Heart right ventricle (tissue), 16 donors: ENCODE data around the gene ARRDC1. TPM values are rescaled to one million over a fixed set of nuclear protein-coding genes. Genes with fewer than 3 reads are reported as not detected.
"Not testable (repeated sequence)": the region's sequence is repeated elsewhere in the genome, so short reads cannot be mapped to it uniquely, and the experiment has no call there.

Experiments used
- ATAC-seq, 8 donors: fragments of 200-7000 bp; cut with Tn5 transposase; one replicate each; pipeline ENCODE4 v1.9.1; 2020; ENCODE audit warnings: mild to moderate bottlenecking in 8 of 8, moderate library complexity in 8 of 8, moderate number of reproducible peaks in 1 of 8
- DNase-seq, 2 donors: peaks; one replicate each; pipeline ENCODE4 v3.0.0-alpha.2; 2020
- H3K27ac ChIP-seq, 10 donors: fragments of 200-600 bp; sonication (generic) in 2 of 10; one replicate each; pipeline versions ENCODE4 v1.5.0 to v1.8.0; 2020 to 2022; ENCODE audit warnings: mild to moderate bottlenecking in 3 of 10
- H3K27me3 ChIP-seq, 7 donors: fragments of 200-600 bp; one replicate each; pipeline ENCODE4 v1.8.0; 2021 to 2022; ENCODE audit warnings: mild to moderate bottlenecking in 2 of 7
- H3K36me3 ChIP-seq, 9 donors: fragments of 200-600 bp; sonication (generic) in 1 of 9; one replicate each; pipeline versions ENCODE4 v1.5.0 to v1.8.0; 2020 to 2022; ENCODE audit warnings: mild to moderate bottlenecking in 2 of 9
- H3K4me1 ChIP-seq, 9 donors: fragments of 200-600 bp; sonication (generic) in 1 of 9; one replicate each; pipeline versions ENCODE4 v1.5.0 to v1.8.0; 2020 to 2022; ENCODE audit warnings: mild to moderate bottlenecking in 4 of 9
- H3K4me3 ChIP-seq, 10 donors: fragments of 200-600 bp; sonication (generic) in 2 of 10; one replicate each; pipeline versions ENCODE4 v1.5.0 to v1.8.0; 2020 to 2022; ENCODE audit warnings: mild to moderate bottlenecking in 7 of 10, moderate library complexity in 2 of 10
- H3K9me3 ChIP-seq, 11 donors: fragments of 200-600 bp in 10 of 11; sonication (generic) in 2 of 11; one replicate each; pipeline versions ENCODE4 v1.5.0 to v1.8.0; 2013 to 2022; ENCODE audit warnings: mild to moderate bottlenecking in 2 of 11, control low read depth in 1 of 11, moderate library complexity in 1 of 11
- WGBS, 2 donors: extraction: QIAGEN DNeasy Blood & Tissue Kit; methylation state at CpG; one replicate each; pipeline ENCODE4 v1.1.7; 2013; ENCODE audit warnings: inconsistent platforms in 1 of 2; 5-methylcytosine and 5-hydroxymethylcytosine counted together
- intact Hi-C, 10 donors: fragments of 100-400 bp; cut with DNase I; formaldehyde crosslinking; loops; one replicate each; pipeline versions ENCODE4 v1.11.1 to v1.14.2; 2022
- polyA plus RNA-seq, 2 donors: library from polyadenylated mRNA; stranded (reverse); fragments of 200-250 nt; gene quantifications; one replicate each; pipeline ENCODE4 v1.2.3, GENCODE V29; 2013
- total RNA-seq, 10 donors: library from RNA; stranded (reverse); fragmentation: NEBNext Ultra II Directional in 3 of 10; extraction: Animal tissue kit (Norgen Biotek cat#: 25700) in 3 of 10; gene quantifications; one replicate each; pipeline versions ENCODE4 v1.2.1 to v1.2.4, GENCODE V29; 2021 to 2023
- TF ChIP-seq, protein P1 (sequence below), 9 donors: fragments of 200-600 bp; sonication (generic) in 2 of 9; IDR thresholded peaks; one replicate each; pipeline versions ENCODE4 v1.5.0 to v1.8.0; 2021 to 2022; ENCODE audit warnings: antibody characterized with exemption in 9 of 9, mild to moderate bottlenecking in 5 of 9, moderate library complexity in 1 of 9
- donor health status: Arrhythmogenic right ventricular cardiomyopathy.
- donor health status: ischemic (EF 13 %, LVEDD 7.1; RV severe dilation, severe dysfunction).
- donor health status: healthy with polysubstance abuse.
- donor health status: DM: no; HTN: yes; CAD: no.
- donor health status: DM: no; HTN: no; CAD: no.
- donor health status: ischemic (EF 25% LVEDD 6.9; RV normal size, moderate dysfunction).
- donor health status: ischemic (EF 25% LVEDD 5.7; RV mildly dilated, moderate dysfunction).
- donor health status: healthy.
- donor health status: DM: yes; HTN: yes; CAD: no.
- donor health status: Ischemic cardiomyopathy.
- donor health status: ischemic (EF 35%, LVEDD 5.7; RV mildly dilated, moderate dysfunction).
- donor health status: nonischemic (EF 11% LVEDD 7.7; RV severe dilation, severe dysfunction).
- donor health status: DM: yes; HTN: yes; CAD: no.
- donor health status: PGD.
- donor health status: ischemic (EF 29% LVEDD 5.4; RV normal size, mild dysfunction).
- donor health status: nonischemic (EF 23%, LVEDD 6.1; RV moderate dilation, normal function).

ARRDC1 gene
- total and polyA plus RNA-seq, 12 donors = 10.3 to 93.1 (median 15.2) TPM

DNA sequence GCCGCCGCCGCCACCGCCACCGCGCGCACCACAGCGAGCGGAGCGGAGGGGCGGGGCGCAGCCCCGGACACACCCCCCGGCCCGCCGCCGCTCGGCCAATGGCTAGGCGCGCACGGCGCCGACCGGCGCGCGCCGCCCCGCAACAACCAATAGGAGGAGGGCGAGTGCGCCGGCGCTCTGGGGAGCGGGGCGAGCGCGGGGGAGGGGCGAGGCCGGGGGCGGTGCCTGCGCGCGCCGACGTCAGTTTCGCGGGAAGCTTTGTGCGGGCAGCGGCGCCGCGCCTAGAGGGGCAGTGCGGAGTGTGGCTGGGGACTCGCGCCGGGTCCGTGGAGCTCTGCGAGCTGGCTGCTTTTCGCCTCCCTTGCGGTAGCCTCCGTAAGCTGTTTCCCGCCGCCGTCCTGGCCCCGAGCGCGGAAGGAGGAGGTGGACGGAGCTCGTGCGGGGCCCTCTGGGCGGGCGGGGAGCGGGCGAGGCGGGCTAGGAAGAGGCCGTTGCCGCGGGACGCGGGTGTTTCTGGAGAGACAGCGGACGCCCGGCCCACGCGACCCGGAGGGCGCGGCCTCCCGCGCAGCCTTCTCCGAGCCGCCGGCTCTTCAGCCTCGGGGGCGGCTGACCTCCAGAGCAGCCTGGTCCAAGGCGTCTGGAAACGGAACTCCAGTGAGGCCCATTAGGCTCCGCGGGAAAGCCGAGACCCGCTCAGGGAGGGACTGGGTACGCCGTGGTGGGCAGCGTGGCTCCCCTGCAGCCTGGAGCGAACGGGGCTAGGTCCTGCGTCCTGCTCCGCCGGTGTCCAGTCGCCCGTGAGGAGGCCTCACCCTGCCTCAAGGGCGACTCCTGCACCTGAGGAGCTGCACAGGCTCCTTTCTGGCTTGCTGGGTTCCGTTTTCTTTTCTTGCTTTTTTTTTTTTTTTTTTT, 14.8 kb upstream of the ARRDC1 start, which contains the start of gene ZMYND19:
Gene ZMYND19 (minus strand): TSS at position 44 of the 915 bp plus-strand sequence. CDS start 249 bp downstream, outside the sequence.
- ATAC-seq (peak; percentile 96 to 100 (median 99)), DNase-seq (peak; percentile 87 to 93)
- intact Hi-C loops = no loop called here
- no peaks in the 10 kb centered on the region for H3K9me3 ChIP-seq
- H3K4me3 ChIP-seq = peak within 1 kb of the TSS; percentile 61 to 99 (median 88)
- H3K36me3 ChIP-seq = peaks cover 0 to 27% (median 14%) of the 10 kb centered on the region in 9 donors
- peaks cover 10 to 25% (median 17%) of the 10 kb centered on the region in 9 donors for H3K4me1 ChIP-seq
- peak within 1 kb of the TSS in 7 of 10 donors; percentile 19 to 75 (median 31) for H3K27ac ChIP-seq
- 1 to 2% methylated on average over 91 to 113 of the region's 113 CpGs for whole genome bisulfite sequencing, 2 donors
- no peaks in the 10 kb centered on the region for H3K27me3 ChIP-seq
- TF ChIP-seq, protein P1, sequence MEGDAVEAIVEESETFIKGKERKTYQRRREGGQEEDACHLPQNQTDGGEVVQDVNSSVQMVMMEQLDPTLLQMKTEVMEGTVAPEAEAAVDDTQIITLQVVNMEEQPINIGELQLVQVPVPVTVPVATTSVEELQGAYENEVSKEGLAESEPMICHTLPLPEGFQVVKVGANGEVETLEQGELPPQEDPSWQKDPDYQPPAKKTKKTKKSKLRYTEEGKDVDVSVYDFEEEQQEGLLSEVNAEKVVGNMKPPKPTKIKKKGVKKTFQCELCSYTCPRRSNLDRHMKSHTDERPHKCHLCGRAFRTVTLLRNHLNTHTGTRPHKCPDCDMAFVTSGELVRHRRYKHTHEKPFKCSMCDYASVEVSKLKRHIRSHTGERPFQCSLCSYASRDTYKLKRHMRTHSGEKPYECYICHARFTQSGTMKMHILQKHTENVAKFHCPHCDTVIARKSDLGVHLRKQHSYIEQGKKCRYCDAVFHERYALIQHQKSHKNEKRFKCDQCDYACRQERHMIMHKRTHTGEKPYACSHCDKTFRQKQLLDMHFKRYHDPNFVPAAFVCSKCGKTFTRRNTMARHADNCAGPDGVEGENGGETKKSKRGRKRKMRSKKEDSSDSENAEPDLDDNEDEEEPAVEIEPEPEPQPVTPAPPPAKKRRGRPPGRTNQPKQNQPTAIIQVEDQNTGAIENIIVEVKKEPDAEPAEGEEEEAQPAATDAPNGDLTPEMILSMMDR (IDR thresholded peaks at IDR 0.05) = peak in 1 of 9 donors; percentile 14

GRCh38 chr9:137592767-137593166, 12.7 kb upstream of the ARRDC1 start:
- WGBS, 2 donors = 64 to 74% methylated on average over 7 of the region's 7 CpGs
- ATAC-seq (no peak), DNase-seq (no peak)
- no peaks in the 10 kb centered on the region for H3K27me3 ChIP-seq
- intact Hi-C loops = no loop called here
- TF ChIP-seq, protein P1 (IDR thresholded peaks at IDR 0.05) = no peak
- no peak overlapping the region for H3K4me3 ChIP-seq
- H3K27ac ChIP-seq = no peak overlapping the region
- H3K4me1 ChIP-seq = peaks cover 10 to 25% (median 17%) of the 10 kb centered on the region in 9 donors
- H3K9me3 ChIP-seq = no peaks in the 10 kb centered on the region
- H3K36me3 ChIP-seq = peaks cover 0 to 9% (median 4%) of the 10 kb centered on the region in 9 donors

GRCh38 chr9:137593176-137593575, 12.3 kb upstream of the ARRDC1 start:
- peaks cover 10 to 25% (median 17%) of the 10 kb centered on the region in 9 donors for H3K4me1 ChIP-seq
- no peaks in the 10 kb centered on the region for H3K27me3 ChIP-seq
- no peaks in the 10 kb centered on the region for H3K9me3 ChIP-seq
- WGBS, 2 donors = 59 to 71% methylated on average over 12 of the region's 12 CpGs
- H3K36me3 ChIP-seq = peaks cover 0 to 5% (median under 1%) of the 10 kb centered on the region in 9 donors
- ATAC-seq (no peak), DNase-seq (no peak)
- TF ChIP-seq, protein P1 (IDR thresholded peaks at IDR 0.05) = no peak
- H3K27ac ChIP-seq = no peak overlapping the region
- intact Hi-C loops = no loop called here
- no peak overlapping the region for H3K4me3 ChIP-seq

DNA sequence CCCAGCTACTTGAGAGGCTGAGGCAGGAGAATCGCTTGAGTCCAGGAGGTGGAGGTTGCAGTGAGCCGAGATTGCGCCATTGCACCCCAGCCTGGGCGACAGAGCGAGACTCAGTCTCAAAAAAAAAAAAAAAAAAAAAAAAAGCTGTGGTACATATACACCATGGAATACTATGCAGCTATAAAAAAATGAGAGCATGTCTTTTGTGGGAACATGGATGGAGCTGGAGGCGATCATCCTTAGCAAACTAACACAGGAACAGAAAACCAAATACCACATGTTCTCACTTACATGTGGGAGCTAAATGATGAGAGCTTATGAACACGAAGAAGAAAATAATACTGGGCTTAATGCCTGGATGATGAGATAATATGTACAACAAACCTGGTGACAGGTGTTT, 8.9 kb upstream of the ARRDC1 start:
- H3K4me1 ChIP-seq, H3K9me3 ChIP-seq, H3K27me3 ChIP-seq, H3K36me3 ChIP-seq, intact Hi-C loops, H3K4me3 ChIP-seq, DNase-seq, H3K27ac ChIP-seq, ATAC-seq: not testable (repeated sequence)
- WGBS, 2 donors = 94 to 97% methylated on average over 7 of the region's 7 CpGs
